ENCODE measurements around the gene NAALADL2. TPM values are rescaled to one million over a fixed set of nuclear protein-coding genes. Genes with fewer than 3 reads are reported as not detected.

Gene NAALADL2
- total and polyA plus RNA-seq, 2 of the 8 experiments (the other 6 are each of a cell fraction or from before 2014, with no cell fraction given): 0.12 to 0.22 TPM

- TF ChIP-seq RFX5 (IDR thresholded peaks at IDR 0.05; ENCODE audit: borderline replicate concordance, low read depth, low read length): no peak
- no peak for TF ChIP-seq JUND (IDR thresholded peaks at IDR 0.05; ENCODE audit: low read length)
- TF ChIP-seq NRF1 (IDR thresholded peaks at IDR 0.05; ENCODE audit: low read depth, low read length): no peak
- TF ChIP-seq USF2 (IDR thresholded peaks at IDR 0.05; ENCODE audit: low read length): no peak
These were observed 239.5 kb downstream of the NAALADL2 start (continued) for GRCh38 chr3:175098644-175099043.
